Stimulated activated CD8-positive, alpha-beta memory T cell treated with anti-CD3 and anti-CD28 coated beads, Interleukin-7, amount 100 ng/mL, for 24 hours (primary cell): ENCODE measurements around the gene CAPN10.
"Not testable (repeated sequence)": the region's sequence is repeated elsewhere in the genome, so short reads cannot be mapped to it uniquely, and the experiment has no call there.

Experiments
- DNase-seq: peaks from one replicate; pipeline ENCODE4 v3.0.0-alpha.2; 2020; ENCODE audit warnings: low read depth

The CAPN10 gene

DNA sequence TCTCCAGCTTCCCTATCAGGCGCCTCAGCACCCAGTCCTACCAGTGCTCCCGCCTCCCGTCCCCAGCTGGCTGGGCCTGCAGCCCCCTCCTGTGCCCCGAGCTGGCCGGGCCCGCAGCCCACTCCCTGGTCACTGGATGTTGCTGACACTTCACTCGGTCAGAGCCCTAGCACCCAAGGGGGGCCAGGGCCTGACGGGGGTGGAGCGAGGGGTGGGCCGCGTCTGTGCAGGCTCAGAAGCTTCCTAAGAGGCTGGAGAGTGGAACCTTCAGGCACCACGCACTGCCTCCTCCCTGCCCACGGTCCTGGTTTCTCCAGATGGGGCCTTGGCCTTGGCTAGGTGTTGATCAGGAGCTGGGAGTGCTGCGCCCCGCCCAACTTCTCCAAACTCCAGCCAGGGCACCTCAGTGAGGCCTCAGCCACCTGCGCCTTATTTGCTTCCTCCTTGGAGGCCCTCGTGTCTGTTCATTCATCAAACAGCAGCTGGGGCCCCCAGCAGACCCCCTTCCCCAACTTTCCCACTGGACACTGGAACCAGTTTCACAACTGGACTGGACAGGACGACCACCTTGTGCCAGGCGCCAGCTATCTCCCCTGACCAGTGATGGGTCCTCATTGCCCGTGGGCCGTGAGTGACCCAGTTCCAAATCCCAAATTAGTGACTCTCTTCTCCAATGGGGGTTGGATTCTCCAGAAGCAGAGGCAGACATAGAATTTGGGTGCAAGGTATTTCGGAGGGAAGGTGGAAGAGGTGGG lies 16.7 kb downstream of the CAPN10 start:
- DNase-seq: no peak

DNA sequence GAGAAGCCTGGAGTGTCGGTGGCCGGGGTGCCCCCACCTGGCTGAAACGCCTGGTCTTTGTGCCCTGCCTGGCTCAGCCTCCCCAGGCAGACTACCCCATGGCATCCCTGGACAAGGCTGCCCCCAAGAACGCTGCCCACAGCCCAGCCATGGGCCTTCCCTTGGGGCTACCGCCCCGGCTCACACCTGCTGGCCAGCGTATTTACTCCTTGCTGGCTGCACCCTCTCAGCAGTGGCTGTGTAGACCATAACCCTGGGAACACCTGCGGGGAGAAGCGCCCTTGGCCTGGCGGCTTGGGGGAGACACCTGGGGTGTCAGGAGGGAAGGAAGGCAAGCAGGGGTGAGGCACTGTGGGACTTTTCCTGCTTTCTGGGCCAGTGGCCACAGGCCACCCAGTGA lies 17.3 kb downstream of the CAPN10 start:
- no peak for DNase-seq

- no peak for DNase-seq
Observed at GRCh38 chr2:240604291-240604938, 17.9 kb downstream of the CAPN10 start.

- DNase-seq: no peak
Observed at GRCh38 chr2:240604939-240605716, 18.6 kb downstream of the CAPN10 start.

DNA sequence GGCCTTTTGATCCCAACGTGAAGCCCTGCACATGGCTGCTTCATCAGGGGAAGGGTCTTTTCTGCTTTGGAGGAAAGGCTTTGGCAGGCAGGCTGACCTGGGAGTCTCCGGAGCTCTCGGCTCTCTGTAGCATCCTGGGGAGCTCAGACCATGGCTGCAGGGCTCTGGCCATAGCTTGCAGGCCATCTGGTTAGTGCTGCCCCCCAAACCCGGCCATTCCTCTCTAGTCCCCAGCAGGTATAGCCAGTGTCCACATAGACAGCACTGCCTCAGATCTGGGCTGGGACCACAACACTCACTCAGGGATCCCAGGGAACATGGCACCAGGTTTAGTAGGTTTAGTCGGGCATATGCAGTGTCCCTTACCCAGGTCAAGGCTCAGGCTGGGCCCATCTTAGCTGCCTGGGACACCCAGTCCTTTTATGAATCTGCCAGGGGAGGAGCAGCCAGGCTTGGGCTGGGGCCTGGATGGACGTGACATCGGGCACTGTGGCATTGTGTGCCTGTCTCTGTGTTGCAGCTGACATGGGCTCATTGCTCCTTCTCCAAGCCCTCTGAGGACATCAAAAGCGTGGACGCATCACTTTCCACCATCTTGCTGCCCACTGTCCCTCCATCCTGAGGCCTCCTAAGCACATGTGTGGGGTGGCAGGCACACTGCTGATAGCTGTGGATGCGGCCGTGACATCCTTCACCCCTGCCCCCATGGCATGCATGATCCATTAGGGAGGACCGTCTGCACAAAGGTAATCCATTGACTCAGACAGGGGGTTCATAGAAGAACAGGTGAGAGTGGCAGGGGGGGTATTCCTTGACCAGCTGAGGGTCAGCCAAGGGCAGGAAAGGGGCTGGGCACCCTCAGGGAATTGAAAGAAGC lies 19.6 kb downstream of the CAPN10 start:
- DNase-seq: no peak

DNA sequence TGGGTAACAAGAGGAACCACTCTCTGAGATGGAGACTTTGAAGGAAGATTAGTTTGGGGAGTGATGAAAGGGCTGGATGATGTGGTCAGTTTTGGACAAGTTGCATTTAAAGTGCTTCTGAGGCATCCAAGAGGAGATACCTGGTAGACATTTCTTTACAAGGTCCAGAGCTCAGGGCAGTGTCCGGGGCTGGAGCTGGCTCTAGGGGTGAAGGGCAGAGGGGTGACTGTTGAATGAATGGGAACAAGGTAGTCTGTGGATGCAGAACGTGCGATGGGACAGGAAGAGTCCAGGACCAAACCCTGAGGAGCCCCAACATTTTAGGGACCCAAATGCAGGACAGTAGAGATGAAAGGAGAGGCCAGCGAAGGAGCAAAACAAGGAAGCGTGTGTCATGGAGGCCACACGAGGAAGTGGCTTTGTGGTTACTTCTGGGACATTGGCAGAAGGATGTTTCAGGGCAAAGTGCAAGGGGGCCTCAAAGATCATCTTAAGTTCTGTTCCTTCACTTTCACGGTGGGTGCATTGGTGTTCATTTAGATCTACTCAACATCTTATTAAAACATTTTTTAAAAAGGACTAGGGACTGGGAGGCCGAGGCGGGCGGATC lies 25.2 kb downstream of the CAPN10 start:
- no peak for DNase-seq

GRCh38 chr2:240613781-240614180 lies 27.2 kb downstream of the CAPN10 start:
- no peak for DNase-seq

- DNase-seq: no peak
Observed at GRCh38 chr2:240614391-240614790, 27.9 kb downstream of the CAPN10 start.

DNA sequence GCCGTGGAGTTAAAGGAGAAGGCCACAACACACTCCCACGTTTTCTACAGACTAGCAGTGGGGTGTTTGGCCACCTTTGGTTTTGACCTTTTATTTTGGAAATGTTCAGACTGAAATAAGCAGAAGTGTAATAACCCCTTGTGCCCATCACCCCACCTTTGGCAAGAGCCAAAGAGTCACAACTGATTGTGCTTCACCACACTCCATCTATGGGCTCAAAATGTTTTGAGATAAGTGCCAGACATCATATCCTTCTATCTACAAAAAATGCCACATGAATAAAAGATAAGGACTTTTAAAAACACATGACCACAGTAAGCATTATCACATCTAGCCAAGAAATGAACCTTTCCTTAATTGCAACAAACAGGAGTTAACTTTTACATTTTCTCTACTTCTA lies 28.9 kb downstream of the CAPN10 start:
- DNase-seq: no peak

DNA sequence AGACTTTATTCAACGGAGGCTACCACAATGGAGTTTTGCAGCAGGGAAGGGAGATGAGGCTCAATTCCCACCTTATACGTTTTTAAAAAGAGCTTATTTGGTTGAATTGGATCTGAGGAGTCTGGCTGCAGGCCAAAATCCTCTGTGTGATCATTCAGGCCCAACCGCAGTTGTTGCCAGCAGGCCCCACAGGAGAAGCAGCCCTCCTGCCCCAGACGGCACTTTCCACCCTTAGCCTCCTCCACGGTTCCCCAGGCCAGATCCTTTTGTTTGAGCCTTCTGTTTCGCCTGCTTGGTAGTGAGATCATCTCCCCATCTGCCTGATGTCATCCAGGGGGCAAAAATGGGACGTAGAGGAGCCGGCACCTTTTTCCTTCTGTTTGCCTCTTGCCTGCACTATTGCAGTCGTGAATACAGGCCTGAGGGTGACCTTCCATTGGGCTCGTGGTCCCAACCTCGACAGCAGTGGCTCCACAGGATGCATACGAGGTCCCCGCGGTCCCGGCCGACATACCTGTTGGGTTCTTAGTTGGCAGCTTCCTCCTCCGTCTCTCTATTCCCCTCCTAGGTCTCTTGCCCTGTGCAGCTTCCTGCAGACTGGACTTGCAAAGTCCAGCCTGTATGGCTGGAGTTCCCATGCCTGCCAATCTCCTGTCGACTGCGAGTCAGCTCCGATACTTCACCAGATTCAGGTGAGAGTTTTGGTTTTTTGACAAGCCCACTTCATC lies 29.4 kb downstream of the CAPN10 start:
- DNase-seq: no peak

GRCh38 chr2:240616860-240617666 lies 30.5 kb downstream of the CAPN10 start:
- DNase-seq: not testable (repeated sequence)

- DNase-seq: no peak
Observed at GRCh38 chr2:240618776-240619175, 32.2 kb downstream of the CAPN10 start.

DNA sequence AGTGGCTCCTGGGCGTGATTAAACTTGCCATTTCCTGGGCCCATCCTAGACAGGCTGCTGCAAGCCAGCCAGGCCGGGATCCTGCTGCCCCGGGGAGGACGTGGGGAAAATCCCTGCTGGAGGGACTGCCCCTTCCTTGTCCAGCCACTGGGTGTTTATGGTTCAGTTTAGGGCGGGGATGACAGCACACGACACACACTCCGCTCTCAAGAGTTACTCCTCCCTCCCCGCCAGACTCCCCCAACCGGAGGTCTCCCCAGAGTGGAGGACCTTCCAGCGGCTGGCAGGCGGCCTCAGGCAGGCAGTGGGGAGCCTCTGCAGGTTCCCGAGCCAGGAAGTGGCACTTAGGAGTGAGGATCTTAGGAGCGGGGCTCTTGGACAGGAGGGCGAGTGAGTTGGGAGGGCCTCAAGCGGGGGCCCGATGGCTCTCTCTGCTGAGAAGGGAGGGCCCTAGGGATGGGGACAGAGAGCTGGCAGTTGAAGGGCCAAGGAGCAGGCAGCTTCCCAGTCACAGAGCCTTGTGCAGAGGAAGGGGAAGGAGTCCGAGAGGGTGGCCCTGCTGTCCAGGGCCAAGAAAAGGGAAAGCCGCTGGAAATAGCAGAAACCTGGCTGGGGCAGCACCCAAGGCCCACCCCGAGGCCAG lies 33.1 kb downstream of the CAPN10 start:
- DNase-seq: no peak

DNA sequence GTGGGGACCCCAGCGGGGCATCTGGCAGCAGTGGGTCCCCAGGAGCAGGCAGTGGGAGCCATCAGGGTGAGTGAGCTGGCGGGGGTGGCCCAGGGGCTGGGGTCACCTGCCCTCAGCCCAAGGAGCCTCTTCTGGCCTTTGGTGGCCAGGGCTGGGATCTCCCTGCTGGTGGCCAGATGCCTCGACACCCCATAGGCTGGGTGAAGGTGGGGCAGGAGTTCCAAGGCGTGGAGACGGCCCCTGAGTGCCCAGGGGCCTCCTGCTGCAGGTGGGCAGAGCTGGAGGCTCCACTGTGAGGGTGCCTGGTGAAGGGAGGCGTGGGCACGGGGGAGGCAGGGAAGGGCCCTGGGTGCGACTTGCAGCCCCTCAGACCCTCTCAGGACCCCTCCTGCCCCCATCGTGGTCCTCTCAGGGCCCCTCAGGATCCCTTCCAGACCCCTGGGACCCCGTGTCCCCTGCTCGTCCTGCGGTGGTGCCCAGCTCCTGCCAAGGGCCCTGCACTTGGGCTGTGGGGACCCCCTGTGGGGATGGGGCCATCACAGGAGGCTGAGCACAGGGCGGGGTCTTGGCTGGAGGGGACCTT lies 33.7 kb downstream of the CAPN10 start:
- no peak for DNase-seq

GRCh38 chr2:240620859-240621258 lies 34.3 kb downstream of the CAPN10 start:
- no peak for DNase-seq

DNA sequence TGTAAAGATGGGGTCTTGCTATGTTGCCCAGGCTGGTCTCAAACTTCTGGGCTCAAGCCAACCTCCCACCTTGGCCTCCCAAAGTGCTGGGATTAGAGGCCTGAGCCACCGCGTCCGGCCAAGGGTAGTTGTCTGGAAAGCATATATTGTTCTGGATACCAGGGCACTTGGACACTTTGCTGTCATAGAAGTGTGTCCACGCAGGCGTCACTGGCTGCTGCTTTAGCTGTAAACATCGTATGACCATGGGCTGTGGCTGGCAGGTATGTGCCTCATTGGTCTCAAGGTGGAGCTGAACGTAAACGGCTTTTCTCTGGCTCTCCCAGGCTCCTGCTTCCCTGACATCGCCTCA lies 35.5 kb downstream of the CAPN10 start:
- no peak for DNase-seq

DNA sequence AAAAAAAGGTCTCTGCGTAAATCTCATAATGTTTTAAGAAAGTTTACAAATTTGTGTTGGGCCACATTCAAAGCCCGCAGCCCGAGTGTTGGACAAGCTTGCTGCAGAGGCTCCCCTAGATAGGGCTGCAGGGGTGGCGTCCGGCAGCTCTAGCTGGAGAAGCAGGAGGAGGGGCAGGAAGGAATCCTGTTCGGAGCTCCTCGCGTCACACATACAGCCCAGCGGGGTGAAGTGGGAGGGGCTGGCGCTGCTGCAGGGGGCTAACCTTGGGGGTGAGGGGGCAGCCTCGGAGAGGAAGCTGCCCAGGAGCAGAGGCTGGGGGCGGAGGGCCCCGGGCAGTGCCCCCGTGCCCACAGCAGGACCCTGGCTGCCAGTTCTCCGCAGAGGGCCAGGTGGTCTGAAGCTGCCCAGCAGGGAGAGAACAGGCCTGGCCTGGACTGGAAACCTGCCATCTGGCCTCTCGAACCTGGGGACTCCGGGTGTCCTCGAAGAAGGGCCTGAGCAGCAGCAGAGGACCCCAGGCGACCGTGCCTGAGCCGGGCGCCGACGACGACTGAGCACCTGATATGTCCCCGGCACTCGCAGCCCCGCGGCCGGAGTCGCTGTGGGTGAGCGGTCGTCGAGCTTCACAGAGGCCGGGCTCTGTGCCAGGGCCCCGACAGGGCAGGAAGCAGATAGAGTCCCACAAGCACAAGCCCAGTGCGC lies 36.1 kb downstream of the CAPN10 start:
- no peak for DNase-seq

- DNase-seq: no peak
Observed at GRCh38 chr2:240623531-240624010, 37.0 kb downstream of the CAPN10 start.
